Ascending aorta (tissue), 2 donors: Measurements from ENCODE around the gene PSTPIP1. TPM values are rescaled to one million over a fixed set of nuclear protein-coding genes. Genes with fewer than 3 reads are reported as not detected.

Source experiments
- DNase-seq, 2 donors: peaks; one replicate each; pipeline ENCODE4 v3.0.0-alpha.2; 2019; ENCODE audit warnings: low spot score in 2 of 2
- H3K27ac ChIP-seq, 2 donors: fragments of 200-600 bp; sonication (generic); one replicate each; pipeline ENCODE4 v1.5.1; 2016 to 2017; ENCODE audit warnings: mild to moderate bottlenecking in 1 of 2
- H3K27me3 ChIP-seq: fragments of 200-600 bp; sonication (generic); one replicate; pipeline ENCODE4 v1.5.1; 2017
- H3K36me3 ChIP-seq, 2 donors: fragments of 200-600 bp; sonication (generic); one replicate each; pipeline ENCODE4 v1.5.1; 2016
- H3K4me1 ChIP-seq, 2 donors: fragments of 200-600 bp; sonication (generic); one replicate each; pipeline ENCODE4 v1.5.1; 2016 to 2017; ENCODE audit warnings: mild to moderate bottlenecking in 1 of 2
- H3K4me3 ChIP-seq, 2 donors: fragments of 200-600 bp; sonication (generic); one replicate each; pipeline ENCODE4 v1.5.1; 2016 to 2017; ENCODE audit warnings: mild to moderate bottlenecking in 1 of 2
- H3K9me3 ChIP-seq, 2 donors: fragments of 200-600 bp; sonication (generic); one replicate each; pipeline ENCODE4 v1.5.1; 2016
- intact Hi-C: fragments of 100-400 bp; cut with DNase I; formaldehyde crosslinking; loops from one replicate; pipeline ENCODE4 v1.15.1; 2023
- total RNA-seq: library from RNA; depleted of rRNA; stranded (reverse); fragments of >200 nt; gene quantifications from one replicate; pipeline ENCODE4 v1.1.0, GENCODE V29; 2016
- TF ChIP-seq, protein P1 (sequence below), 3 experiments: fragments of 200-600 bp in 2 of 3; fragments of 450-650 bp in 1 of 3; sonication (generic) in 2 of 3; IDR thresholded peaks; one replicate each; pipeline ENCODE4 v1.5.1; 2016 to 2019; ENCODE audit warnings: antibody characterized with exemption in 3 of 3, mild to moderate bottlenecking in 1 of 3, moderate library complexity in 1 of 3

The PSTPIP1 gene
- total RNA-seq, 1 donor from 2014 or later, result 14.6 TPM

DNA sequence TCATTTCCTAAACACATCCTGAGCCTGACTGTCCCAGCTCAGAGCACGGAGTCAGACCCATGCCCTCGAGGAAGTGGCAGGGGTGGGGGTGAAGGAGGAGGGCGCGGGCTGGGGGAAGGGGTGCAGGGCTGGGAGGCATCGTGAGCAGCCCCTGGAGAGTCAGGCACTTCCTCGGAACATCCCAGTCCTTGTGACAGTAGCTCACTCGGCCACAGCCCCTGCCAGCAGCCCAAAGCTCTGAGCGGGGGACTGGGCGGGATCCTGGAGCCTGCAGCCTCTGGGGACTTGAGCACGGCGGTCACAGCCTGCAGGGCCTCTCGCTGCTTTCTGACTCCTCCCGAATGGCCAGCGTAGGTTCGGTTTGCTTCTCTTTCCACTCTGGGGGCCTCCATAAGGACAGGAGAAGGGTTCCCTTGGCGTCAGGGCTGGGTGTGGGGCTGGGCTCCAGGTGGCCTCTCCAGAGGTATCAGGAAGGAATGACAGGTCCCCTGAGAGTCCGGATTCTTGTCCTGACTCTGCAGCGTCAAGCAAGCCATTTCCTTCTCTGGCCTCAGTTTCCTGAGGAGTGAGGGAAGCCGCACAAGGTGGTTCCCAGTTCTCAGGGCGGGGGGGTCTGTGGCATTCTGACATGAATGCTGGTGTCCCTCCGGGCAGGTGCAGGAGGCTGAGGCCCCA lies 20.9 kb downstream of the PSTPIP1 start:
- no peaks in the 10 kb centered on the region for H3K9me3 ChIP-seq
- H3K4me3 ChIP-seq, result no peak overlapping the region
- intact Hi-C loops, result no loop called here
- peaks cover 0 to 4% of the 10 kb centered on the region in 2 donors for H3K4me1 ChIP-seq
- no peak for DNase-seq
- H3K27me3 ChIP-seq, result no peaks in the 10 kb centered on the region
- H3K27ac ChIP-seq, result no peak overlapping the region
- peaks cover 2 to 3% of the 10 kb centered on the region in 2 donors for H3K36me3 ChIP-seq
- TF ChIP-seq, protein P1, sequence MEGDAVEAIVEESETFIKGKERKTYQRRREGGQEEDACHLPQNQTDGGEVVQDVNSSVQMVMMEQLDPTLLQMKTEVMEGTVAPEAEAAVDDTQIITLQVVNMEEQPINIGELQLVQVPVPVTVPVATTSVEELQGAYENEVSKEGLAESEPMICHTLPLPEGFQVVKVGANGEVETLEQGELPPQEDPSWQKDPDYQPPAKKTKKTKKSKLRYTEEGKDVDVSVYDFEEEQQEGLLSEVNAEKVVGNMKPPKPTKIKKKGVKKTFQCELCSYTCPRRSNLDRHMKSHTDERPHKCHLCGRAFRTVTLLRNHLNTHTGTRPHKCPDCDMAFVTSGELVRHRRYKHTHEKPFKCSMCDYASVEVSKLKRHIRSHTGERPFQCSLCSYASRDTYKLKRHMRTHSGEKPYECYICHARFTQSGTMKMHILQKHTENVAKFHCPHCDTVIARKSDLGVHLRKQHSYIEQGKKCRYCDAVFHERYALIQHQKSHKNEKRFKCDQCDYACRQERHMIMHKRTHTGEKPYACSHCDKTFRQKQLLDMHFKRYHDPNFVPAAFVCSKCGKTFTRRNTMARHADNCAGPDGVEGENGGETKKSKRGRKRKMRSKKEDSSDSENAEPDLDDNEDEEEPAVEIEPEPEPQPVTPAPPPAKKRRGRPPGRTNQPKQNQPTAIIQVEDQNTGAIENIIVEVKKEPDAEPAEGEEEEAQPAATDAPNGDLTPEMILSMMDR (IDR thresholded peaks at IDR 0.05), result no peak

- intact Hi-C loops, result no loop called here
- DNase-seq, result no peak
- H3K27ac ChIP-seq, result no peak overlapping the region
- no peaks in the 10 kb centered on the region for H3K9me3 ChIP-seq
- H3K27me3 ChIP-seq, result no peaks in the 10 kb centered on the region
- H3K36me3 ChIP-seq, result peaks cover 2 to 3% of the 10 kb centered on the region in 2 donors
- TF ChIP-seq, protein P1 (IDR thresholded peaks at IDR 0.05), result no peak
- H3K4me3 ChIP-seq, result no peak overlapping the region
- peaks cover 0 to 4% of the 10 kb centered on the region in 2 donors for H3K4me1 ChIP-seq
Measured at GRCh38 chr15:77016321-77016695, 21.4 kb downstream of the PSTPIP1 start.

DNA sequence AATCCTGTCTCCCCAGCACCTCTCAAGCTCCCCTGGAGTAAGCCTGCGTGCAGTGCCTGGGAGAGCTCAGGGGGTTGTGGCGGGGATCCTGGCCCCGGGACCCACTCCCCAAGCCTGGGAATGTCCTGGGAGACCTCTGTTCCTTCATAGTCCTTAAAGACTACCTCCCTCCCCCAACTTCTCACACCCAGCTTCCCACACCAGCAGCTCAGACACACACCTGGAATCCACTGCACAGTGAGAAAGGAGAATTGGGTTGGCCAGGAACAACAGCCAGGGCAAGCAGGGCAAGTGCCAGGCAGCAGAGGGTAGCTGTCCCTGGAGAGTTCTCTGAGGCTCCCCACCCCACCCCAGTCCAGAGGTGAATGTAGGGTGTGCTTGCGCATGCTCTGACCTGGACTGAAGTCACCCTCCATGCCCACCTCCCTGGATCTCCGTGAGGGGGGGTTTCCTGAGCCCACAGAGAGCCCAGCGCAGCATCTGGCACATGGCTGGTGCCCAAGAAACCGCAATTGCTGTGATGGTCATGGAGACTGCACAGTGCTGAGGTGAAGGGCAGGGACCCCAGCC lies 22.2 kb downstream of the PSTPIP1 start:
- DNase-seq, result no peak
- H3K27ac ChIP-seq, result no peak overlapping the region
- H3K4me3 ChIP-seq, result no peak overlapping the region
- no peaks in the 10 kb centered on the region for H3K9me3 ChIP-seq
- peaks cover 0 to 4% of the 10 kb centered on the region in 2 donors for H3K4me1 ChIP-seq
- intact Hi-C loops, result no loop called here
- no peaks in the 10 kb centered on the region for H3K27me3 ChIP-seq
- TF ChIP-seq, protein P1 (IDR thresholded peaks at IDR 0.05), result no peak
- peaks cover 2 to 3% of the 10 kb centered on the region in 2 donors for H3K36me3 ChIP-seq

DNA sequence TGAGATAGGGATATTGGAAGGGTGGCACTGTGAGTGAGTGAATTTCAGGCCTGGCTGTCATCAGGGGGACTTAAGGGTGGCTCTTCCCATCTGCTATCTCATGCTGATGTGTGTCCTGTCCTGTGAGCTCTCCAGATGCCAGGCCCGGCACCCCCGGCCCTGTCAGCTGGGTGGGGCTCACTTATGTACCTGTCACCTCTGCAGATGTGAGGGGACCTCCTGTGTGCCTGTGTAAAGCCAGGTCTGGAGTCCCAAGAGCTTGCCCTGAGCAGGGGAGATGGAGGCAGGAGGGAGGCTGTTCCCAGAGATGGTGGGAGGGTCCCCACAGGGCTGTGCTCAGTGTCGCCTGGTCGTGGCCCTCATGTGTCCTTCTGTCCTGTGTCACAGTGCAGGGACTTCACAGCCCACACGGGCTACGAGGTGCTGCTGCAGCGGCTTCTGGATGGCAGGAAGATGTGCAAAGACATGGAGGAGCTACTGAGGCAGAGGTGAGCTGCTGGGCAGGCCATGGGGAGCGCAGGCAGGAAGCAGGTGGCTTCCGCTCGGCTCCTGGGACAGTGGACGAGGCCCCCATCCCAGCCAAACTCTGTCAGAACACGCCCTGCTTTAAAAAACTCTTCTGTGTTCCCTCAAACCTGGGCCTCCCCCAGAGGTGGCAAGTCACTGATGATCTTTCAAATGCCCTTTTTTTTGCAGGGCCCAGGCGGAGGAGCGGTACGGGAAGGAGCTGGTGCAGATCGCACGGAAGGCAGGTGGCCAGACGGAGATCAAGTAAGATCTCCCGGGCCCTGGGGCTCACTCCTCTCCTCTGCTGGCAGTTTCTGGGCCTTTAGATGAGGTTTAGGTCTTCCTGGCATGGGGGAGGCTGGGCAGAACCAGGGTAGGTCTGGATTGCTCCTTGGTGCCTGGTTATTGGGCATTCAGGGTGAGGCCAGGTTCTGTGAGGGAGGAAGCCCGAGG lies 23.1 kb downstream of the PSTPIP1 start:
- TF ChIP-seq, protein P1 (IDR thresholded peaks at IDR 0.05), result no peak
- no peaks in the 10 kb centered on the region for H3K9me3 ChIP-seq
- no peak overlapping the region for H3K4me3 ChIP-seq
- H3K4me1 ChIP-seq, result peaks cover 0 to 4% of the 10 kb centered on the region in 2 donors
- no peak for DNase-seq
- intact Hi-C loops, result no loop called here
- H3K27ac ChIP-seq, result no peak overlapping the region
- peaks cover 2 to 3% of the 10 kb centered on the region in 2 donors for H3K36me3 ChIP-seq
- no peaks in the 10 kb centered on the region for H3K27me3 ChIP-seq

GRCh38 chr15:77018796-77019505 lies 24.0 kb downstream of the PSTPIP1 start:
- Histone ChIP-seq H3K27ac (no peak overlapping the region), H3K4me3 (no peak overlapping the region), H3K36me3 (peaks cover 2 to 3% of the 10 kb centered on the region in 2 donors), H3K27me3 (no peaks in the 10 kb centered on the region), H3K4me1 (peaks cover 0 to 4% of the 10 kb centered on the region in 2 donors), H3K9me3 (no peaks in the 10 kb centered on the region)
- intact Hi-C loops, result no loop called here
- TF ChIP-seq, protein P1 (IDR thresholded peaks at IDR 0.05), result no peak
- DNase-seq, result no peak
